Progenitor cell of endocrine pancreas (in vitro differentiated cells): ENCODE results near the gene DDR2. TPM values are rescaled to one million over a fixed set of nuclear protein-coding genes. Genes with fewer than 3 reads are reported as not detected.

Source experiments
- DNase-seq: peaks from one replicate; pipeline ENCODE4 v3.0.0; 2021; ENCODE audit warnings: low spot score; ENCODE audit not compliant: unreplicated experiment
- H3K27ac Mint-ChIP-seq: 2 replicates; pipeline ENCODE4 v1.8.0; 2021; ENCODE audit warnings: mild to moderate bottlenecking, moderate library complexity, mixed read lengths
- H3K27me3 Mint-ChIP-seq: 2 replicates; pipeline ENCODE4 v1.8.0; 2021; ENCODE audit warnings: mixed read lengths
- H3K36me3 Mint-ChIP-seq: 2 replicates; pipeline ENCODE4 v1.8.0; 2022; ENCODE audit warnings: mixed read lengths; ENCODE audit not compliant: insufficient read depth
- H3K4me1 Mint-ChIP-seq: 2 replicates; pipeline ENCODE4 v1.8.0; 2021; ENCODE audit warnings: low read depth, mixed read lengths
- H3K4me3 Mint-ChIP-seq: 2 replicates; pipeline ENCODE4 v1.8.0; 2021; ENCODE audit warnings: low read depth, mild to moderate bottlenecking, moderate library complexity, mixed read lengths
- H3K9me3 Mint-ChIP-seq: 2 replicates; pipeline ENCODE4 v1.8.0; 2021; ENCODE audit warnings: low read depth, mixed read lengths
- total RNA-seq: library from RNA; stranded (reverse); gene quantifications from 2 replicates; pipeline ENCODE4 v1.2.1, GENCODE V29; 2021
- TF ChIP-seq, protein P1 (sequence below): fragments of 200-600 bp; sonication (generic); IDR thresholded peaks from one replicate; pipeline ENCODE4 v1.5.0; 2021; ENCODE audit warnings: antibody characterized with exemption, mild to moderate bottlenecking; ENCODE audit not compliant: unreplicated experiment

DDR2 gene
- total RNA-seq, 1 donor from 2014 or later: 1.7 TPM

DNA sequence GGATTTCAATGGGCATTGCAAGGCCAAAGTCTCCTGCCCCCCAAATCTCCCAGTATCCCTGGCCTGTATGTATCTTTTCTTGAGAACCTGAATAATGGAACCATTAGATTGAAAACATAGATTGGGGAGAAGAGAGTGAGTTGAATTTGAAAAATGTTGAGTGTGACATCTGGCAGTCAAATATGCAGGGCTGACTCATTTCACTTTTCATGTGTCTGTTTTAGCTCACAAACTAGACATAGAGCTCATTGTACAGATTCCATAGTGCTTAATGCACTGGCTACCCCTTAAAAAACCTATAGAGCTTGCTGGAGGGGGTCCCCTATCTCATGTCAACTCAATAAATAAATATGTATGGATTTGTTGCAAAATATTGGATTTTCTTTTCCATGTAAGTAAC, 30.8 kb downstream of the DDR2 start:
- peaks cover 6% of the 10 kb centered on the region for H3K27me3 Mint-ChIP-seq
- no peaks in the 10 kb centered on the region for H3K9me3 Mint-ChIP-seq
- no peak overlapping the region for H3K27ac Mint-ChIP-seq
- peaks cover 7% of the 10 kb centered on the region for H3K4me1 Mint-ChIP-seq
- H3K4me3 Mint-ChIP-seq: no peak overlapping the region
- TF ChIP-seq, protein P1, sequence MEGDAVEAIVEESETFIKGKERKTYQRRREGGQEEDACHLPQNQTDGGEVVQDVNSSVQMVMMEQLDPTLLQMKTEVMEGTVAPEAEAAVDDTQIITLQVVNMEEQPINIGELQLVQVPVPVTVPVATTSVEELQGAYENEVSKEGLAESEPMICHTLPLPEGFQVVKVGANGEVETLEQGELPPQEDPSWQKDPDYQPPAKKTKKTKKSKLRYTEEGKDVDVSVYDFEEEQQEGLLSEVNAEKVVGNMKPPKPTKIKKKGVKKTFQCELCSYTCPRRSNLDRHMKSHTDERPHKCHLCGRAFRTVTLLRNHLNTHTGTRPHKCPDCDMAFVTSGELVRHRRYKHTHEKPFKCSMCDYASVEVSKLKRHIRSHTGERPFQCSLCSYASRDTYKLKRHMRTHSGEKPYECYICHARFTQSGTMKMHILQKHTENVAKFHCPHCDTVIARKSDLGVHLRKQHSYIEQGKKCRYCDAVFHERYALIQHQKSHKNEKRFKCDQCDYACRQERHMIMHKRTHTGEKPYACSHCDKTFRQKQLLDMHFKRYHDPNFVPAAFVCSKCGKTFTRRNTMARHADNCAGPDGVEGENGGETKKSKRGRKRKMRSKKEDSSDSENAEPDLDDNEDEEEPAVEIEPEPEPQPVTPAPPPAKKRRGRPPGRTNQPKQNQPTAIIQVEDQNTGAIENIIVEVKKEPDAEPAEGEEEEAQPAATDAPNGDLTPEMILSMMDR: no peak
- DNase-seq: no peak
- H3K36me3 Mint-ChIP-seq: no peaks in the 10 kb centered on the region

DNA sequence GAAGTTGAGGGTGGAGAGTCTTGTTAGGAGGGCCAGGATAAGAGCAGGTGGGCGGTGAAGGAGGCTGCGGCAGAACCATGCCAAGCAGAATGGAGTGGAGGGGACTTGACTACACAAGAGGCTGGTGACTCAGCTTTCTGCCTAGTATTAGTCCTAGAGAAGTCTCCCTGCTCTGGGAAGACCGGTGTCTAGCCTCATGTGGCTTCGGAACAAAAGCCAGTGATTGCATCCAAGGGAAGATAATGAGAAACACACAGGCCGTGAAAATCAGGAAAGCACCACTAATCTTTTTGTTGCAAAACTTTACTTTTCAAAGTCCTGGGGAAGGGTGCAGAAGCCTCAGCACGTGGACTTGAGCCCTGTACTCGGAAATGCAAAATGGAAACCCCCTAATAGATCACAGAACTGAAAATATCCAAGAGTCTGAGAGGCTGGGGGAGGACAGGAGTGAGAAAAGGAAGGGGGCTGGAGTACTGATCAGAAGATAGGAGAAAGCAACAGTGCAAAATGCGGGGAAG, 31.4 kb downstream of the DDR2 start:
- TF ChIP-seq, protein P1: no peak
- H3K4me1 Mint-ChIP-seq: peaks cover 7% of the 10 kb centered on the region
- no peak for DNase-seq
- no peaks in the 10 kb centered on the region for H3K36me3 Mint-ChIP-seq
- no peaks in the 10 kb centered on the region for H3K9me3 Mint-ChIP-seq
- no peak overlapping the region for H3K27ac Mint-ChIP-seq
- H3K27me3 Mint-ChIP-seq: peaks cover 6% of the 10 kb centered on the region
- no peak overlapping the region for H3K4me3 Mint-ChIP-seq

DNA sequence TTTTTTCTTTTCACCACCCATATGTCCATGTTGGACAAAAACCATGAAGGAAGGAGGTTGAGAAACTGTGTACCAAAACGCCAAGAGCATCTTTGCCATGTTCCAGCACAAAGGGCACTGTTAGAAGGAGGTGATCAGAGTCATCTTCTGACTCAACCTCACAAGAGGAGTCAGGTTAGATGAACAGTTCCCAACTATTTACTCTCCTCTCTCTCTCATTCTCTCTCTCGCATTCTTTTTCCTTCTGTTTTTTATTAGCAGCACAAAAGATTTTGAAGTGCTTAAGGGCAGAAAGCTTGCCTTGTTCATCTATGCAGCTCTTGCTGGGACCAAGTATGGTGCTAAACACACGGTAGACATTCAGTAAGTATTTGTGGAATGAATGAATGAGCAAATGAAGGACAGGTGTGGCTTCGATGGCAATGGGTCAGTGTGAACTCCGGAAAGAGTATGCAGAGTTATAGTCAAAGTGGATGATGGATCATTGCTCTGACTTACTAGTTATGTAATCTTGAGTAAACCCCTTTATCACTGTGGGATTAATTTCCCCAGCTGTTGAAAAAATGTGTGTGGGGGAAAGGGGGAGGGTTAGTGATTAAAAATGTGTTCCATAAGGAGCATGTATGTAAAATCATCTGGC, 33.9 kb downstream of the DDR2 start:
- TF ChIP-seq, protein P1: no peak
- Mint-ChIP-seq H3K27ac (no peak overlapping the region), H3K36me3 (no peaks in the 10 kb centered on the region), H3K4me1 (peaks cover 7% of the 10 kb centered on the region), H3K27me3 (no peaks in the 10 kb centered on the region), H3K4me3 (no peak overlapping the region), H3K9me3 (no peaks in the 10 kb centered on the region)
- no peak for DNase-seq

DNA sequence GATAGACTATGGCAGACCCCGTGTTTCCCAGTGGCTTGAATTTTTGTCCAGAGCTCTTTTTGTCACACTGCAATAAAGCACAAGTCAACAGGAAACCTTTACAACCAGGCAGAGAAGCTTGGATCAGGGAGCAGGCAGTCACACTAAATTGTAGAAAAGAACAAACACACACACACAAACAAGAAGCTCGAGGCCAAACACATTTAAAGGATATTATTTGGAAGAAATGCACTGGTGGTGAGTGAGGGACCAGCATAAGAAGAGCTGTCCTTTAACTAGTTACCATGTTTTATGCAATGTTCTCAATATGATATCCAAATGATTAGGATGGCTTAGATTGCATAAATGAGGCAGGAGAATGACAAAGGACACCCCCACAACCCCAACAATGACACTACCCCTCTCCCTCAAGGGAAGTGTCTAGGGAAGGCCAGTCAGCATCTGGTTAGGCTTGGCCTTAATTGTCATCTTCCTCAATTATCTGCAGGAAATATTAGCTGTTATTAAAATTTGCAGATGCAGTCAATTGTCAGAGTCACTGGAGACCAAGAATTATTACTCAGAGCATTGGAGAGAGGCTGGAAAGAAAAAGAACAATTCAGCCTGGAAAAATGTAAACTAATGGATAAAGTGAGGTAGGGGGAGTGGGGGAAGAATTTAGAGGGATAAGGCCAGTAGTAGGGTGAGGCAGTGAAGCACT, 35.3 kb downstream of the DDR2 start:
- H3K4me1 Mint-ChIP-seq: peaks cover 7% of the 10 kb centered on the region
- H3K27ac Mint-ChIP-seq: no peak overlapping the region
- H3K36me3 Mint-ChIP-seq: no peaks in the 10 kb centered on the region
- TF ChIP-seq, protein P1: no peak
- H3K9me3 Mint-ChIP-seq: no peaks in the 10 kb centered on the region
- H3K4me3 Mint-ChIP-seq: no peak overlapping the region
- no peaks in the 10 kb centered on the region for H3K27me3 Mint-ChIP-seq
- no peak for DNase-seq

DNA sequence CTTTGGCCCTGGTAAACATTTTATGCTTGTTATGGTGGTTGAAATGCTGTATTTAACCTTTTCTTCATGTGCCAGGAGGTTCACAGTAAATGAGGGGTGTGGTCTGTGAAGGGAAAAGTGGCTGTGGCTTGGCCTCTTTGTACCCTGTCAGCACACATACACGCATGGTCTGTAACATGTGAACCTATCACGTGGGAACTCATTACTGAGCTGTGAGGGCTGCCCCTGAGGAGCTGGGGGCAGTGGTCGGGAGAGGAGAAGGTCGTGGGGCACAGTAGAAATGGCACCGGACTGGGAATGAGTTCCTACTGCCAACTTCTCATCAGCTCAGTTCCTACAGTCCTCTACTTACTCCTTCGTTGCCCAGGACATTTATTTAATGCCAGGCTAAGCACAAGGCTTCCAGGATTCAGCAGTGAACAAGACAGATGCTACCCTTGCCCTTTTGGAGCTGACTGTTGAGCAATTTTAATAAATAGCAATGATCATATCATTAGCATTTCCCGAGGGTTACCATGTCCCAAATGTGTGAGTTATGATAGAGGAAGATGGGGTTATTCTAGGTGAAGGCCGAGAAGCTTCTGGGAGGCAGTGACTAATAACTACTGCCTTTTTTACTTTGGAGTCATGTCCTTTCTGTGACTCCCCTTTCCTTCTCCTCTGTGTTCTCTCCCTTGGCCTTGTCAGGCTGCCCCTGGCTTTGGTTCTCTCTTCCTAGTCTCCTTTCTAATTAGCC, 38.8 kb downstream of the DDR2 start:
- Mint-ChIP-seq H3K9me3 (no peaks in the 10 kb centered on the region), H3K27ac (no peak overlapping the region), H3K4me1 (peaks cover 3% of the 10 kb centered on the region), H3K4me3 (no peak overlapping the region), H3K36me3 (no peaks in the 10 kb centered on the region), H3K27me3 (no peaks in the 10 kb centered on the region)
- DNase-seq: no peak
- TF ChIP-seq, protein P1: no peak
